ENCODE results near the gene PLPPR2.

- peak; percentile 49; the same call in 1 of the 2 replicates for TF ChIP-seq POLR2A (IDR thresholded peaks at IDR 0.05; ENCODE audit: low read depth, low read length)
- peak; percentile 54; the same call in 1 of the 2 replicates for TF ChIP-seq POLR2AphosphoS5 (IDR thresholded peaks at IDR 0.05; ENCODE audit: low read depth, low read length)
These were observed 8.9 kb upstream of the PLPPR2 start, which contains the start of the genes CCDC159 and TMEM205 for GRCh38 chr19:11346104-11346940.
